ENCODE data around the gene PLB1. TPM values are rescaled to one million over a fixed set of nuclear protein-coding genes. Genes with fewer than 3 reads are reported as not detected.
A peak's percentile ranks its signal among the peaks of the same experiment; 100 is the strongest.

The PLB1 gene
- polyA plus RNA-seq, 1 experiment: 1.4 TPM

- Histone ChIP-seq H3K9me3 (ENCODE audit: control insufficient read depth, insufficient read depth, low read length) (no peaks in the 10 kb centered on the region; the same call in 1 of the 2 replicates), H3K4me3 (ENCODE audit: low read depth, low read length) (no peak overlapping the region), H3K27ac (ENCODE audit: low read depth, low read length) (no peak overlapping the region), H3K27me3 (ENCODE audit: control insufficient read depth, insufficient read depth, low read length) (no peaks in the 10 kb centered on the region)
- no peak for DNase-seq (ENCODE audit: low read depth, low spot score)
- CTCF ChIA-PET: interaction anchor here (2.6 kb wide), 1 partner anchor 10 kb away, joined by 18 read pairs; no protein-coding TSS in a partner anchor
- POLR2A ChIA-PET: no interaction called here
- no peak for TF ChIP-seq CTCF (IDR thresholded peaks at IDR 0.05; ENCODE audit: low read depth, low read length)
These were observed 108.5 kb downstream of the PLB1 start for GRCh38 chr2:28604284-28604843.

- no peaks in the 10 kb centered on the region; the same call in 1 of the 2 replicates for H3K9me3 ChIP-seq (ENCODE audit: control insufficient read depth, insufficient read depth, low read length)
- H3K4me3 ChIP-seq (ENCODE audit: low read depth, low read length): no peak overlapping the region
- H3K27me3 ChIP-seq (ENCODE audit: control insufficient read depth, insufficient read depth, low read length): no peaks in the 10 kb centered on the region
- no peak for DNase-seq (ENCODE audit: low read depth, low spot score)
- CTCF ChIA-PET: interaction anchor here (1.4 to 2.0 kb wide), 2 partner anchors 12 to 40 kb away, joined by 4 to 16 read pairs; no protein-coding TSS in a partner anchor
- POLR2A ChIA-PET: no interaction called here
- peak; percentile 15; the same call in 1 of the 2 replicates for TF ChIP-seq CTCF (IDR thresholded peaks at IDR 0.05; ENCODE audit: low read depth, low read length)
- no peak overlapping the region for H3K27ac ChIP-seq (ENCODE audit: low read depth, low read length)
These were observed 111.2 kb downstream of the PLB1 start for GRCh38 chr2:28606986-28607441.

- no peak for DNase-seq (ENCODE audit: low read depth, low spot score)
- CTCF ChIA-PET: interaction anchor here (0.8 kb wide), 1 partner anchor 144 kb away, joined by 4 read pairs; the partner anchor contains the start of gene PPP1CB
- Histone ChIP-seq H3K27me3 (ENCODE audit: control insufficient read depth, insufficient read depth, low read length) (no peaks in the 10 kb centered on the region), H3K27ac (ENCODE audit: low read depth, low read length) (no peak overlapping the region), H3K9me3 (ENCODE audit: control insufficient read depth, insufficient read depth, low read length) (no peaks in the 10 kb centered on the region; the same call in 1 of the 2 replicates), H3K4me3 (ENCODE audit: low read depth, low read length) (no peak overlapping the region)
- POLR2A ChIA-PET: interaction anchor here (1.8 kb wide), 1 partner anchor 57 kb away, joined by 6 read pairs; no protein-coding TSS in a partner anchor
- TF ChIP-seq CTCF (IDR thresholded peaks at IDR 0.05; ENCODE audit: low read depth, low read length): no peak
These were observed 112.1 kb downstream of the PLB1 start for GRCh38 chr2:28607730-28608499.

GRCh38 chr2:28608500-28609424 is 112.9 kb downstream of the PLB1 start:
- ChIA-PET CTCF (interaction anchor here (0.8 to 4.6 kb wide), 2 partner anchors 15 to 144 kb away, joined by 4 to 28 read pairs; partner anchors contain the start of gene PPP1CB), POLR2A (interaction anchor here (1.8 kb wide), 1 partner anchor 56 kb away, joined by 6 read pairs; no protein-coding TSS in a partner anchor)
- H3K4me3 ChIP-seq (ENCODE audit: low read depth, low read length): no peak overlapping the region
- TF ChIP-seq CTCF (IDR thresholded peaks at IDR 0.05; ENCODE audit: low read depth, low read length): no peak
- DNase-seq (ENCODE audit: low read depth, low spot score): no peak
- H3K27ac ChIP-seq (ENCODE audit: low read depth, low read length): no peak overlapping the region
- H3K9me3 ChIP-seq (ENCODE audit: control insufficient read depth, insufficient read depth, low read length): no peaks in the 10 kb centered on the region; the same call in 1 of the 2 replicates
- H3K27me3 ChIP-seq (ENCODE audit: control insufficient read depth, insufficient read depth, low read length): no peaks in the 10 kb centered on the region
